ENCODE measurements around the gene RIPOR2. TPM values are rescaled to one million over a fixed set of nuclear protein-coding genes. Genes with fewer than 3 reads are reported as not detected.

RIPOR2 gene
- total and polyA plus RNA-seq, 2 of the 13 experiments (the other 11 are each of a cell fraction or from before 2014, with no cell fraction given), result 0.02 to 0.05 TPM

DNA sequence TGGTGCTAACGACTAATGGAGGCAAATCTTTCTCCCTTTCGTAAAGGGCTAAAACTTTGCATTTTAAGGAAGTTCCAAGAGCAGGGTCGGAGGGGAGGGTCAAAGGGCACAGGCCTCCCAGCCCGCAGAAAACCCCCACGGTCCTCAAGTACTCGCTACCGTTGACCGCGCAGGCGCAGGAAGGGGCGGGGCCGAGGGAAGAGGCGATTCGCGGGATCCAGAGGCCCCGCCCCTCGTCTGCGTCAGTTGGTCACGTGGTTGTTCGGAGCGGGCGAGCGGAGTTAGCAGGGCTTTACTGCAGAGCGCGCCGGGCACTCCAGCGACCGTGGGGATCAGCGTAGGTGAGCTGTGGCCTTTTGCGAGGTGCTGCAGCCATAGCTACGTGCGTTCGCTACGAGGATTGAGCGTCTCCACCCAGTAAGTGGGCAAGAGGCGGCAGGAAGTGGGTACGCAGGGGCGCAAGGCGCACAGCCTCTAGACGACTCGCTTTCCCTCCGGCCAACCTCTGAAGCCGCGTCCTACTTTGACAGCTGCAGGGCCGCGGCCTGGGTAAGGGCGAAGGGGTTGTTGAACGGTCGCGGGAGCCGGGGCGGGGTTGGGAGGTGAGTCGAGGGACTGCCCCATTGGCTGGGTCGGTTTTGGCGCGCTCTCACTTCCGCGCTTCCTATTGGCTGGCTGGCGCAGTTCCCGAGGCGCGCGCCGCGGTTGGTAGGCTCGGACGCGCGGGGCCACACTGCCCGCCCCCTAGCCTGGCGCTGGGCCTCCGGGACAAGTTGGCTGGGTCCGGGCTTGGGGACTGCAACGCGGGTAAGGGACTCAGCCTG is 160.9 kb downstream of the RIPOR2 start, which contains the start of gene GMNN (continued):
- TF ChIP-seq, protein P1, sequence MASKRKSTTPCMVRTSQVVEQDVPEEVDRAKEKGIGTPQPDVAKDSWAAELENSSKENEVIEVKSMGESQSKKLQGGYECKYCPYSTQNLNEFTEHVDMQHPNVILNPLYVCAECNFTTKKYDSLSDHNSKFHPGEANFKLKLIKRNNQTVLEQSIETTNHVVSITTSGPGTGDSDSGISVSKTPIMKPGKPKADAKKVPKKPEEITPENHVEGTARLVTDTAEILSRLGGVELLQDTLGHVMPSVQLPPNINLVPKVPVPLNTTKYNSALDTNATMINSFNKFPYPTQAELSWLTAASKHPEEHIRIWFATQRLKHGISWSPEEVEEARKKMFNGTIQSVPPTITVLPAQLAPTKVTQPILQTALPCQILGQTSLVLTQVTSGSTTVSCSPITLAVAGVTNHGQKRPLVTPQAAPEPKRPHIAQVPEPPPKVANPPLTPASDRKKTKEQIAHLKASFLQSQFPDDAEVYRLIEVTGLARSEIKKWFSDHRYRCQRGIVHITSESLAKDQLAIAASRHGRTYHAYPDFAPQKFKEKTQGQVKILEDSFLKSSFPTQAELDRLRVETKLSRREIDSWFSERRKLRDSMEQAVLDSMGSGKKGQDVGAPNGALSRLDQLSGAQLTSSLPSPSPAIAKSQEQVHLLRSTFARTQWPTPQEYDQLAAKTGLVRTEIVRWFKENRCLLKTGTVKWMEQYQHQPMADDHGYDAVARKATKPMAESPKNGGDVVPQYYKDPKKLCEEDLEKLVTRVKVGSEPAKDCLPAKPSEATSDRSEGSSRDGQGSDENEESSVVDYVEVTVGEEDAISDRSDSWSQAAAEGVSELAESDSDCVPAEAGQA (IDR thresholded peaks at IDR 0.05; ENCODE audit: low read depth), result peak; percentile 33; the same call in 1 of the 2 replicates
- TF ChIP-seq, protein P1 (CRISPR knock-in tag; IDR thresholded peaks at IDR 0.05; ENCODE audit: borderline replicate concordance), result no peak
- TF ChIP-seq ZFP82 (CRISPR knock-in tag; IDR thresholded peaks at IDR 0.05; ENCODE audit: borderline replicate concordance) (no peak; the same call in 1 of the 2 replicates), ZNF766 (CRISPR knock-in tag; IDR thresholded peaks at IDR 0.05; ENCODE audit: borderline replicate concordance) (0 out of 2 replicates have a peak, but pooled peaks have one; percentile 76), HNF4A (CRISPR knock-in tag; IDR thresholded peaks at IDR 0.05) (peak; percentile 76), ZNF557 (CRISPR knock-in tag; IDR thresholded peaks at IDR 0.05) (0 out of 2 replicates have a peak, but pooled peaks have one; percentile 61), FOXP1 (IDR thresholded peaks at IDR 0.05) (no peak), FOXP1 (CRISPR knock-in tag; IDR thresholded peaks at IDR 0.05) (no peak), KLF11 (CRISPR knock-in tag; IDR thresholded peaks at IDR 0.05) (peak; percentile 51; the same call in 1 of the 2 replicates), HMG20B (CRISPR knock-in tag; conservative IDR thresholded peaks at IDR 0.05) (peak; percentile 31; the same call in 1 of the 2 replicates), ZKSCAN1 (IDR thresholded peaks at IDR 0.05; ENCODE audit: low read length) (peak; percentile 62; the same call in 1 of the 2 replicates), CHD4 (IDR thresholded peaks at IDR 0.05; ENCODE audit: borderline replicate concordance, low read length) (peak; percentile 76; the same call in 1 of the 2 replicates), SALL2 (CRISPR knock-in tag; IDR thresholded peaks at IDR 0.05) (peak; percentile 97), STAT5B (CRISPR knock-in tag; IDR thresholded peaks at IDR 0.05) (no peak), ZNF160 (CRISPR knock-in tag; IDR thresholded peaks at IDR 0.05) (no peak; the same call in 1 of the 2 replicates), ZBTB7A (CRISPR knock-in tag; IDR thresholded peaks at IDR 0.05) (no peak), NFRKB (IDR thresholded peaks at IDR 0.05) (no peak), PRPF4 (IDR thresholded peaks at IDR 0.05; ENCODE audit: low read depth, low read length, poor library complexity, severe bottlenecking) (no peak)
- TF ChIP-seq, protein P2, sequence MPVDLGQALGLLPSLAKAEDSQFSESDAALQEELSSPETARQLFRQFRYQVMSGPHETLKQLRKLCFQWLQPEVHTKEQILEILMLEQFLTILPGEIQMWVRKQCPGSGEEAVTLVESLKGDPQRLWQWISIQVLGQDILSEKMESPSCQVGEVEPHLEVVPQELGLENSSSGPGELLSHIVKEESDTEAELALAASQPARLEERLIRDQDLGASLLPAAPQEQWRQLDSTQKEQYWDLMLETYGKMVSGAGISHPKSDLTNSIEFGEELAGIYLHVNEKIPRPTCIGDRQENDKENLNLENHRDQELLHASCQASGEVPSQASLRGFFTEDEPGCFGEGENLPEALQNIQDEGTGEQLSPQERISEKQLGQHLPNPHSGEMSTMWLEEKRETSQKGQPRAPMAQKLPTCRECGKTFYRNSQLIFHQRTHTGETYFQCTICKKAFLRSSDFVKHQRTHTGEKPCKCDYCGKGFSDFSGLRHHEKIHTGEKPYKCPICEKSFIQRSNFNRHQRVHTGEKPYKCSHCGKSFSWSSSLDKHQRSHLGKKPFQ (CRISPR knock-in tag; IDR thresholded peaks at IDR 0.05; ENCODE audit: insufficient replicate concordance), result peak; percentile 95
- TF ChIP-seq, protein P3, sequence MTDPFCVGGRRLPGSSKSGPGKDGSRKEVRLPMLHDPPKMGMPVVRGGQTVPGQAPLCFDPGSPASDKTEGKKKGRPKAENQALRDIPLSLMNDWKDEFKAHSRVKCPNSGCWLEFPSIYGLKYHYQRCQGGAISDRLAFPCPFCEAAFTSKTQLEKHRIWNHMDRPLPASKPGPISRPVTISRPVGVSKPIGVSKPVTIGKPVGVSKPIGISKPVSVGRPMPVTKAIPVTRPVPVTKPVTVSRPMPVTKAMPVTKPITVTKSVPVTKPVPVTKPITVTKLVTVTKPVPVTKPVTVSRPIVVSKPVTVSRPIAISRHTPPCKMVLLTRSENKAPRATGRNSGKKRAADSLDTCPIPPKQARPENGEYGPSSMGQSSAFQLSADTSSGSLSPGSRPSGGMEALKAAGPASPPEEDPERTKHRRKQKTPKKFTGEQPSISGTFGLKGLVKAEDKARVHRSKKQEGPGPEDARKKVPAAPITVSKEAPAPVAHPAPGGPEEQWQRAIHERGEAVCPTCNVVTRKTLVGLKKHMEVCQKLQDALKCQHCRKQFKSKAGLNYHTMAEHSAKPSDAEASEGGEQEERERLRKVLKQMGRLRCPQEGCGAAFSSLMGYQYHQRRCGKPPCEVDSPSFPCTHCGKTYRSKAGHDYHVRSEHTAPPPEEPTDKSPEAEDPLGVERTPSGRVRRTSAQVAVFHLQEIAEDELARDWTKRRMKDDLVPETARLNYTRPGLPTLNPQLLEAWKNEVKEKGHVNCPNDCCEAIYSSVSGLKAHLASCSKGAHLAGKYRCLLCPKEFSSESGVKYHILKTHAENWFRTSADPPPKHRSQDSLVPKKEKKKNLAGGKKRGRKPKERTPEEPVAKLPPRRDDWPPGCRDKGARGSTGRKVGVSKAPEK (CRISPR knock-in tag; IDR thresholded peaks at IDR 0.05; ENCODE audit: borderline replicate concordance), result no peak
